Endothelial cell of umbilical vein (primary cell): ENCODE measurements around the gene TAOK1. TPM values are rescaled to one million over a fixed set of nuclear protein-coding genes. Genes with fewer than 3 reads are reported as not detected.

Experiments
- BruUV-seq: library from RNA; stranded (reverse); fragments of 400-500 nt; replicated peaks from 2 replicates; lab custom pipeline; 2021; lab: Mats Ljungman, UMichigan
- CTCF ChIA-PET: fragments of 300-600, 350-600 bp; sonication (Branson Sonifier 250); formaldehyde crosslinking; loops from one replicate; lab custom pipeline; 2021; ENCODE audit warnings: antibody characterized with exemption, inconsistent platforms; lab: Charles Lee
- POLR2A ChIA-PET: fragments of 300-600, 350-600 bp; sonication (Branson Sonifier 250); formaldehyde crosslinking; loops from one replicate; lab custom pipeline; 2021; ENCODE audit warnings: antibody characterized with exemption, inconsistent platforms; lab: Charles Lee
- DNase-seq: peaks from one replicate; pipeline ENCODE4 v3.0.0-alpha.2; 2011; ENCODE audit warnings: low read depth, low spot score
- FAIRE-seq: peaks from 2 replicates; lab custom pipeline; 2011; peaks lifted over from hg19 to GRCh38; lab: Jason Lieb, UNC
- H2AFZ ChIP-seq: 2 replicates; pipeline ENCODE4 v1.6.0; 2012; ENCODE audit warnings: low read depth, low read length, control low read depth, inconsistent platforms
- H3K27ac ChIP-seq: 2 replicates; pipeline ENCODE4 v1.5.1; 2011; ENCODE audit warnings: low read depth, mild to moderate bottlenecking, control low read depth, low read length, moderate library complexity; ENCODE audit not compliant: insufficient read depth
- H3K27me3 ChIP-seq, 2 experiments: 2 replicates each; pipeline versions ENCODE4 v1.6.0 to v1.6.1; 2011; ENCODE audit warnings: low read length in 2 of 2, mixed read lengths in 1 of 2; ENCODE audit not compliant: control insufficient read depth in 2 of 2, insufficient read depth in 2 of 2
- H3K36me3 ChIP-seq, 2 experiments: 2 replicates in 1 of 2; 3 replicates in 1 of 2; pipeline ENCODE4 v1.5.1; 2011; ENCODE audit warnings: low read length in 2 of 2, mild to moderate bottlenecking in 1 of 2, moderate library complexity in 1 of 2; ENCODE audit not compliant: control insufficient read depth in 2 of 2, insufficient read depth in 2 of 2; ENCODE audit errors: extremely low read depth in 1 of 2
- H3K4me1 ChIP-seq: 3 replicates; pipeline ENCODE4 v1.5.1; 2011; ENCODE audit warnings: mild to moderate bottlenecking, low read length; ENCODE audit not compliant: control insufficient read depth, insufficient read depth; ENCODE audit errors: extremely low read depth
- H3K4me2 ChIP-seq: 2 replicates; pipeline ENCODE4 v1.6.1; 2011; ENCODE audit warnings: low read length, control low read depth, mixed read lengths; ENCODE audit not compliant: insufficient read depth
- H3K4me3 ChIP-seq, 3 experiments: fragments of 200-600 bp in 1 of 3; sonication (generic), shearing (Covaris generic) in 1 of 3; replicated peaks in 1 of 3; 2 replicates each; pipeline ENCODE4 v1.5.1; 2011 to 2016; ENCODE audit warnings: control low read depth in 3 of 3, low read length in 3 of 3, mild to moderate bottlenecking in 2 of 3, inconsistent platforms in 1 of 3, low read depth in 1 of 3, moderate library complexity in 1 of 3; ENCODE audit not compliant: insufficient read depth in 1 of 3
- H3K79me2 ChIP-seq: 2 replicates; pipeline ENCODE4 v1.6.0; 2012; ENCODE audit warnings: low read length, inconsistent platforms; ENCODE audit not compliant: control insufficient read depth, insufficient read depth
- H3K9ac ChIP-seq: replicated peaks from 2 replicates; pipeline ENCODE3; 2011; ENCODE audit warnings: low read length, control low read depth; ENCODE audit not compliant: insufficient read depth; ENCODE audit errors: extremely low read depth
- H3K9me1 ChIP-seq: replicated peaks from 3 replicates; pipeline ENCODE4 v1.6.0; 2011; ENCODE audit warnings: mild to moderate bottlenecking, low read length; ENCODE audit not compliant: control insufficient read depth, insufficient read depth; ENCODE audit errors: extremely low read depth
- H3K9me3 ChIP-seq: replicated peaks from 2 replicates; pipeline ENCODE4 v1.5.1; 2012; ENCODE audit warnings: low read length, inconsistent platforms; ENCODE audit not compliant: control insufficient read depth, insufficient read depth
- H4K20me1 ChIP-seq: replicated peaks from 2 replicates; pipeline ENCODE3; 2011; ENCODE audit warnings: mild to moderate bottlenecking, low read length; ENCODE audit not compliant: control insufficient read depth, insufficient read depth; ENCODE audit errors: extremely low read depth
- EZH2 ChIP-seq: IDR thresholded peaks from 2 replicates; pipeline ENCODE4 v1.6.1; 2012; ENCODE audit warnings: borderline replicate concordance, low read depth, mild to moderate bottlenecking, moderate library complexity, low read length, inconsistent platforms; ENCODE audit not compliant: severe bottlenecking
- FOS ChIP-seq: IDR thresholded peaks from 2 replicates; pipeline ENCODE4 v1.6.1; 2011; ENCODE audit warnings: mild to moderate bottlenecking, low read length, moderate library complexity, borderline replicate concordance; ENCODE audit not compliant: insufficient read depth
- GATA2 ChIP-seq: IDR thresholded peaks from 2 replicates; pipeline ENCODE4 v1.7.0; 2011; ENCODE audit warnings: low read depth, mild to moderate bottlenecking, moderate library complexity, mixed read lengths, low read length; ENCODE audit not compliant: insufficient read length, insufficient read depth
- JUN ChIP-seq: IDR thresholded peaks from 2 replicates; pipeline ENCODE4 v1.6.1; 2011; ENCODE audit warnings: borderline replicate concordance, low read depth; ENCODE audit not compliant: insufficient read length, insufficient read depth
- MAX ChIP-seq: IDR thresholded peaks from 2 replicates; pipeline ENCODE4 v1.6.1; 2011; ENCODE audit not compliant: insufficient read depth, insufficient read length
- MYC ChIP-seq: IDR thresholded peaks from one replicate; pipeline ENCODE4 v1.6.1; 2011; ENCODE audit warnings: mild to moderate bottlenecking, low read depth, low read length
- POLR2A ChIP-seq: IDR thresholded peaks from 2 replicates; pipeline ENCODE4 v1.6.1; 2012; ENCODE audit warnings: low read depth, mild to moderate bottlenecking, control low read depth, low read length
- POLR2AphosphoS5 ChIP-seq: IDR thresholded peaks from 2 replicates; pipeline ENCODE4 v1.6.1; 2012; ENCODE audit warnings: low read depth, mild to moderate bottlenecking, control low read depth, low read length, moderate library complexity; ENCODE audit not compliant: insufficient read depth
- dilution Hi-C: fragments of 300-500 bp; cut with MboI; formaldehyde crosslinking; loops from one replicate; pipeline ENCODE4 v1.15.0; 2019; ENCODE audit warnings: low sequenced_read_pairs; ENCODE audit not compliant: extremely low pct_ligation_motif_present
- intact Hi-C: fragments of 100-400 bp; cut with micrococcal nuclease; formaldehyde crosslinking; loops from one replicate; pipeline ENCODE4 v1.10.0; 2022
- polyA plus RNA-seq, 4 experiments: library from polyadenylated mRNA; depleted of rRNA in 3 of 4; stranded (reverse) in 3 of 4; unstranded in 1 of 4; fragments of >200 nt; gene quantifications; 2 replicates each; pipeline versions ENCODE4 v1.2.1 to v1.2.3, GENCODE V29; 2011 to 2012; ENCODE audit warnings: missing spikeins in 1 of 4
- total RNA-seq: library from RNA; stranded (reverse); gene quantifications from 2 replicates; pipeline ENCODE4 v1.2.3, GENCODE V29; 2021
- TF ChIP-seq, protein P1 (sequence below), 2 donors: IDR thresholded peaks; 1 replicate in 1 of 2; 2 replicates in 1 of 2; pipeline ENCODE4 v1.5.1; 2011; ENCODE audit warnings: low read length in 2 of 2, mild to moderate bottlenecking in 2 of 2, moderate library complexity in 2 of 2, control low read depth in 1 of 2, inconsistent platforms in 1 of 2, low read depth in 1 of 2; ENCODE audit not compliant: insufficient read depth in 1 of 2; ENCODE audit errors: extremely low read depth in 1 of 2

TAOK1 gene
- total and polyA plus RNA-seq, 2 donors (not counting 3 experiments of a cell fraction or from before 2014, with no cell fraction given), result 11.0 to 82.2 TPM

DNA sequence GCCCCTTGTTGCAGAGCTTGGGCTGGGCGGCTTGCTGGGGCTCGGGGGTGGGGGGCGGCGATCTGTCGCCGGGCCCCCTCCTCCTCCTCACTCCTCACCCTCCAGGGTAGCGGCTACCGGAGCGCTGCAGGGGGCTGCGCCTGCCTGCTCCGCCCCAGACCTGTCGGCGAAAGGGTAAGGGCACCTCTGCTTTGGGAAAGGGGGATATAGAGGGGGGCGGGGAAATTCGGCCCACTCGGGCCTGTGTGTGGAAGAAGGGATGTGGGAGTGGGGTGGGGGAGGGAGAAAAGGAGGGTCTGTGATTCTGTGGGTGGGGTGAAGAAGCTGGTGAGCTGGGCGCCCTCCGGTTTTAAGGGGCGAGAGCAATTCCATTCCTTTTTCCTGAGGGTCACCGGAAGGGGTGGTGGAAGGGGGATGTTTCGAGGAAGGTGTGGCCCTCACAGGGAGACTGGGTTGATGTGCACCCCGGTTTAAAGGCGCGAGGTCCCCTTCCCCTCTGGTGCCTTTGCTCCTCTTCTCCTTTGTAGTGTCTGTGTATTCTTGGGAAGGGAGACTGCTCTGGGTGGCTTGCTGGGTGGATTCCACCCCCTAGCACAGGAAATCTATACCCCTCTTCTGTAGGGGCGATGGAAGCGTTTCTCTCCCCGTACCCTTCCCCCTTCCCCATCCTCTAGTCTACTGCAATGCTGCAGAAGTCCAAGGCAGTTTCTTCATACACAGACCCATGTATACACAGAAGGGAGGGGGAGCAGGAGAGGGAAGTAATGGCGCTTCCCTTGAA, 878 bp downstream of the TAOK1 start:
- Histone ChIP-seq H3K9ac (peak overlapping the region; percentile 93), H2AFZ (peak overlapping the region; percentile 40), H3K4me3 (peak overlapping the region; percentile 85 to 97 (median 87)), H4K20me1 (peaks cover 10% of the 10 kb centered on the region), H3K4me1 (peaks cover 27% of the 10 kb centered on the region), H3K79me2 (peaks cover 55% of the 10 kb centered on the region), H3K36me3 (no peaks in the 10 kb centered on the region), H3K9me3 (no peaks in the 10 kb centered on the region), H3K9me1 (no peaks in the 10 kb centered on the region), H3K27ac (peak overlapping the region; percentile 1), H3K4me2 (peak overlapping the region; percentile 90), H3K27me3 (no peaks in the 10 kb centered on the region)
- DNase-seq (peak; percentile 45), FAIRE-seq (peak; percentile 68)
- no peak for TF ChIP-seq POLR2AphosphoS5
- no peak for TF ChIP-seq POLR2A
- no peak for TF ChIP-seq FOS
- TF ChIP-seq, protein P1, sequence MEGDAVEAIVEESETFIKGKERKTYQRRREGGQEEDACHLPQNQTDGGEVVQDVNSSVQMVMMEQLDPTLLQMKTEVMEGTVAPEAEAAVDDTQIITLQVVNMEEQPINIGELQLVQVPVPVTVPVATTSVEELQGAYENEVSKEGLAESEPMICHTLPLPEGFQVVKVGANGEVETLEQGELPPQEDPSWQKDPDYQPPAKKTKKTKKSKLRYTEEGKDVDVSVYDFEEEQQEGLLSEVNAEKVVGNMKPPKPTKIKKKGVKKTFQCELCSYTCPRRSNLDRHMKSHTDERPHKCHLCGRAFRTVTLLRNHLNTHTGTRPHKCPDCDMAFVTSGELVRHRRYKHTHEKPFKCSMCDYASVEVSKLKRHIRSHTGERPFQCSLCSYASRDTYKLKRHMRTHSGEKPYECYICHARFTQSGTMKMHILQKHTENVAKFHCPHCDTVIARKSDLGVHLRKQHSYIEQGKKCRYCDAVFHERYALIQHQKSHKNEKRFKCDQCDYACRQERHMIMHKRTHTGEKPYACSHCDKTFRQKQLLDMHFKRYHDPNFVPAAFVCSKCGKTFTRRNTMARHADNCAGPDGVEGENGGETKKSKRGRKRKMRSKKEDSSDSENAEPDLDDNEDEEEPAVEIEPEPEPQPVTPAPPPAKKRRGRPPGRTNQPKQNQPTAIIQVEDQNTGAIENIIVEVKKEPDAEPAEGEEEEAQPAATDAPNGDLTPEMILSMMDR (IDR thresholded peaks at IDR 0.05; ENCODE audit: extremely low read depth in 1 of 2, insufficient read depth in 1 of 2, low read depth in 1 of 2, low read length in 2 of 2), result no peak
- no peak for TF ChIP-seq MAX
- TF ChIP-seq JUN, result no peak
- TF ChIP-seq EZH2, result no peak
- no peak for TF ChIP-seq GATA2
- TF ChIP-seq MYC, result no peak
- dilution Hi-C loops (no loop called here), intact Hi-C loops (loop anchor here (2.0 to 5.0 kb wide), 4 partner anchors 20 to 196 kb away; partner anchors contain the start of genes ABHD15, GIT1 and TP53I13)
- TSS peak; percentile 13 for BruUV-seq
- POLR2A ChIA-PET, result interaction anchor here (0.6 kb wide), 2 partner anchors 9 to 102 kb away, joined by 4 read pairs; no protein-coding TSS in a partner anchor
- CTCF ChIA-PET, result interaction anchor here (0.6 to 1.7 kb wide), 3 partner anchors 11 to 118 kb away, joined by 3 to 23 read pairs (median 5); no protein-coding TSS in a partner anchor
